Astrocyte (in vitro differentiated cells and primary cell): ENCODE results near the gene PNKP.

Experiments used
- CTCF ChIP-seq: IDR thresholded peaks from 2 replicates; pipeline ENCODE4 v1.5.1; 2011; ENCODE audit warnings: low read depth, mild to moderate bottlenecking, inconsistent platforms, low read length, moderate library complexity; ENCODE audit not compliant: insufficient read depth
- EZH2 ChIP-seq: IDR thresholded peaks from 2 replicates; pipeline ENCODE4 v1.6.1; 2012; ENCODE audit warnings: mild to moderate bottlenecking, low read length, inconsistent platforms; ENCODE audit not compliant: insufficient read depth

GRCh38 chr19:49817964-49818648 lies 49.3 kb downstream of the PNKP start, which contains the start of gene MED25:
- TF ChIP-seq CTCF, result no peak
- no peak for TF ChIP-seq EZH2
